Subcutaneous adipose tissue (tissue), 4 donors: Measurements from ENCODE around the gene DISC1. TPM values are rescaled to one million over a fixed set of nuclear protein-coding genes. Genes with fewer than 3 reads are reported as not detected.

Experiments
- CTCF ChIP-seq: fragments of 450-650 bp; IDR thresholded peaks from one replicate; pipeline ENCODE4 v1.5.1; 2016; ENCODE audit warnings: low read depth, mild to moderate bottlenecking, control low read depth, antibody characterized with exemption, moderate library complexity
- total RNA-seq, 4 donors: library from RNA; depleted of rRNA; stranded (reverse); fragments of >200 nt; gene quantifications; one replicate each; pipeline ENCODE4 v1.1.0, GENCODE V29; 2016

Gene DISC1
- total RNA-seq, 4 donors from 2014 or later = 9.8 to 21.6 (median 19.7) TPM

DNA sequence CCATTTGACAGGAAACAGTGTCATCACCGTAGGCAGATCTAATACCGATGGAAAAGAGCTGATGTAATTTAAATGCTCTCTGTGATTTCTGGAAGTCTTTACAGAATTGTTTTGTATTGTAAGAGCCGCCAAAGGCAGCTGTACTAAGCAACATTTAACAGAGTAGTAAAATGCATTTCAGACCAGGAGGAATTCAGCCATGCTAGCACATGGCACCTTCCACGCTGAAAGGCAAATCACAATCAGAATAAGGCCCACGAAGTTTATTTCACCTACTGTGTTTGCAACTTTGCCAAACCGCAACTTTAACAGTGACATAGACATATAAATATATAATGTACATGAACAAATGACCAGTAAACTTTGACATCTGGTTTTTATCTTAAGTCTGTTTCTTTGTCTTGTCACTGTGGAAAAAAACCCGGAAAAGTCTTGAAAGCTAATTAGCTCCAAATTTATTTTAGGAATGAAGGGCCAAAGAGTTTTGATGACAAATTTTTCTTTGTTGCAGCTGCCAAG lies 26.1 kb upstream of the DISC1 start:
- no peak for TF ChIP-seq CTCF

DNA sequence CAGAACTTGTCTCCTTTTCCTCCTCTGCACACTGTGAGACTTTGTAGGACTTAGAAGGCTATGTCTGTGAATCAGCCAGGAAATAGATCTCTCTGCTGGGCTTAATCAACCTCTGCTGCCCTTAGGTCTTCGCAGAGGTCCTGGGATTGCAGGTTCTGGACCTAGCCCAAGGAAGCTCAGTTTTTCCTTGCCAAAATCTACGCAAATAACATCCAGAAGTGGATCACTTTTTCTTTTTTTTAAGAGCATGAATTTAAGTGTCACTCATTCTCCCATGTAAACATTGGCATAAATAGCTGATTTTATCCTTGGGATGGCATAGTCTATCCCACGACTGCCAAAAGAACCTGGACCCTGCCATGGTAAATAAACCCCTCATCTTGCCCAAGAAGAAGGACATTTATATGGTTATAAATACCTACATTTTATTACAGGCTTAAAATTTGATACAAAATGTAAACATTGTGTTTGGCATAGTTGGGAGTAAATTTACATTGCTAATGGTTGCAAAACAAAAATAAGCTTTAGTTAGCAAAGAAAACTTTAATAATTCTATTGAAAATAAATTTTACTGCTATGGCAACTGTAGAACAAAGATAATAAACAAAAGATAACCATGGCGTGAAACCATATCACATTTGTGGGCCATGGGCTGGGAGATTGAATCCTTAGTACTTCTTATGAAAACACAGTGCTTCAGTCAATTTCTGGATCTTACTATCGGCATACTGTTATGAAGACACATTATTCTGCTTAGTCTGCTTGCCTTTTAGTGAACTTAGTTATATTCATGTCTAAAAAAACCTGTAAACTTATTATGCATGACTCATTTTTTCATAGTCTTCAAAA lies 24.5 kb upstream of the DISC1 start:
- TF ChIP-seq CTCF = no peak

- TF ChIP-seq CTCF = no peak
These were observed 24.0 kb upstream of the DISC1 start for GRCh38 chr1:231602673-231602984.

DNA sequence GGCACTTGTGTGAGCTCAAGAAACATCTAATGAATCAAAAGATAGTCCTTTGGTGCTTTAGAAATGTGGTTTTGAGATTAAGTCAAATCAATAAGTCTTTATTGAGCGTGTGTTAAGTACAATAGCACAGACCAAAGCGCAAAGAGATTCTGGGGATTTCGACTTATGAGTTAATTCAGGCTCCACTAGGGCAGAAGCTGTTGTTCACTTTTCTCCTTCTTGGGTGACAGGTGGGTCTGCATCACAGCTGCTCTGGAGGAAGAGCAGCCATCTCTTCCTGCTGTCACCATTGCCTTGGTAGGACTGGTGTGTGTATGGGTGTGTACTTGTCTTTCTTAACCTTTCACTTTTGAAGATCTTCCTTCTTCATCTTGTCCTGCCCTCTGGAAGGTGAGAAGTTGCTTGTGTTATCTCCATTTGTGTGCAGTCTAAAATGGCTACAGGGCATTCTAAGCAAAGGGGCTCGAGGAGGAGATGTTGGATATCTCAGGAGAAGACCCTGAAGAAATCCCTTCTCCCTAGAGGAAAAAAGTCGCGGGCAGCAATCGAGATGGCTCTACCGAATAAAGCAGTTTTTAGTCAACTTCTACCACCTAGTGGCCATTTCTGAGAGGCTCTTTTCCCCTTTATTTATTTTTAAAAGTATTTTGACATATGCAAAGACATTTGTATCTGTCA lies 22.9 kb upstream of the DISC1 start:
- TF ChIP-seq CTCF = no peak

GRCh38 chr1:231604276-231604621 lies 22.3 kb upstream of the DISC1 start:
- no peak for TF ChIP-seq CTCF

GRCh38 chr1:231605149-231606100 lies 21.2 kb upstream of the DISC1 start:
- no peak for TF ChIP-seq CTCF
